Epithelial cell of proximal tubule (primary cell): ENCODE measurements around the gene CRTC3. TPM values are rescaled to one million over a fixed set of nuclear protein-coding genes. Genes with fewer than 3 reads are reported as not detected.
"Not testable (repeated sequence)": the region's sequence is repeated elsewhere in the genome, so short reads cannot be mapped to it uniquely, and the experiment has no call there.

Source experiments
- DNase-seq: peaks from one replicate; pipeline ENCODE4 v3.0.0-alpha.2; 2011; ENCODE audit warnings: low read depth
- H3K4me3 ChIP-seq: 2 replicates; pipeline ENCODE4 v1.5.1; 2011; ENCODE audit warnings: low read depth, mild to moderate bottlenecking, low read length
- CTCF ChIP-seq: conservative IDR thresholded peaks from 2 replicates; pipeline ENCODE4 v1.5.1; 2012; ENCODE audit warnings: low read depth, mild to moderate bottlenecking, low read length
- total RNA-seq: library from RNA; depleted of rRNA; stranded (reverse); fragments of >200 nt; gene quantifications from 2 replicates; pipeline ENCODE4 v1.2.3, GENCODE V29; 2015

CRTC3 gene
- total RNA-seq, 1 donor from 2014 or later = 7.1 TPM

GRCh38 chr15:90654233-90655136 is 124.8 kb downstream of the CRTC3 start:
- no peak for TF ChIP-seq CTCF
- H3K4me3 ChIP-seq = no peak overlapping the region
- no peak for DNase-seq

- not testable (repeated sequence) for H3K4me3 ChIP-seq, DNase-seq
Measured at GRCh38 chr15:90657520-90658172, 127.9 kb downstream of the CRTC3 start.

- no peak for DNase-seq
- no peak overlapping the region for H3K4me3 ChIP-seq
- TF ChIP-seq CTCF = no peak
Measured at GRCh38 chr15:90659481-90659880, 129.8 kb downstream of the CRTC3 start.

GRCh38 chr15:90660195-90660998 is 130.7 kb downstream of the CRTC3 start:
- no peak for DNase-seq
- no peak for TF ChIP-seq CTCF
- H3K4me3 ChIP-seq = no peak overlapping the region

GRCh38 chr15:90660999-90661330 is 131.2 kb downstream of the CRTC3 start:
- DNase-seq, H3K4me3 ChIP-seq: not testable (repeated sequence)

- H3K4me3 ChIP-seq, DNase-seq: not testable (repeated sequence)
Measured at GRCh38 chr15:90664081-90664461, 134.3 kb downstream of the CRTC3 start.

- DNase-seq = no peak
- H3K4me3 ChIP-seq = peak overlapping the region; percentile 90
- no peak for TF ChIP-seq CTCF
Measured at GRCh38 chr15:90664650-90665287, 135.0 kb downstream of the CRTC3 start.
